ENCODE measurements around the gene TOP2B. TPM values are rescaled to one million over a fixed set of nuclear protein-coding genes. Genes with fewer than 3 reads are reported as not detected.

The TOP2B gene
- polyA plus RNA-seq, 2 of the 4 experiments (the other 2 are of a cell fraction) = 65.8 to 95.7 TPM

GRCh38 chr3:25679166-25679565 is 14.5 kb upstream of the TOP2B start (continued):
- no peak for TF ChIP-seq FOSB (CRISPR knock-in tag; IDR thresholded peaks at IDR 0.05)

DNA sequence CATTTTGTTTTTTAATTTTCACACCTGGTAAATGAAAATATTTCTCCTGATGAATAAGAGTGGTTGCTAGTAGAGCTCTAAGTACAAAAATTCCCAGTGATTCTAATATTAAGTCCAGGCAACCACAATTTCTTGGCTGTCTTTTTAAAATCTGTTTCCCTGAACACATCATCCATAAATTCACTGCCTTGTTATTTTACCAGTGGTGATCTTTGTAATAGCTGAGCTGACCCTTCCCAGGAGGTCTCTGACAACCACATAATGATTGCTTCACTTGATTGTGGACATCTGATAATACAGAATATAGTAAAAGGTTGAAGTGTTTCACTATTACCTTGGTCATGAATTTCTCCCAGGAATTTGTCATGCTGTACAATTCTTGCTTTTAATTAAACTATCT is 13.9 kb upstream of the TOP2B start:
- DNase-seq (ENCODE audit: low read depth in 1 of 2, low spot score in 1 of 2) = no peak
- CTCF ChIA-PET = interaction anchor here (1.0 to 1.4 kb wide), 2 partner anchors 31 to 167 kb away, joined by 3 read pairs; no protein-coding TSS in a partner anchor
- no peak overlapping the region for H3K27ac ChIP-seq
- no peaks in the 10 kb centered on the region for H3K9me3 ChIP-seq
- H3K4me1 ChIP-seq = no peaks in the 10 kb centered on the region
- ATAC-seq = no peak
- no peak overlapping the region for H3K4me2 ChIP-seq
- FAIRE-seq = no peak
- no peak overlapping the region for H3K4me3 ChIP-seq
- POLR2A ChIA-PET = no interaction called here
- TF ChIP-seq HEYL (CRISPR knock-in tag; IDR thresholded peaks at IDR 0.05) = no peak
- no peak for TF ChIP-seq RAD21 (conservative IDR thresholded peaks at IDR 0.05 in 1 of 2, IDR thresholded peaks at IDR 0.05 in 1 of 2)
- TF ChIP-seq, protein P1, sequence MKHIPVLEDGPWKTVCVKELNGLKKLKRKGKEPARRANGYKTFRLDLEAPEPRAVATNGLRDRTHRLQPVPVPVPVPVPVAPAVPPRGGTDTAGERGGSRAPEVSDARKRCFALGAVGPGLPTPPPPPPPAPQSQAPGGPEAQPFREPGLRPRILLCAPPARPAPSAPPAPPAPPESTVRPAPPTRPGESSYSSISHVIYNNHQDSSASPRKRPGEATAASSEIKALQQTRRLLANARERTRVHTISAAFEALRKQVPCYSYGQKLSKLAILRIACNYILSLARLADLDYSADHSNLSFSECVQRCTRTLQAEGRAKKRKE (CRISPR knock-in tag; IDR thresholded peaks at IDR 0.05; ENCODE audit: low read depth) = no peak
- no peak for TF ChIP-seq ELK1 (IDR thresholded peaks at IDR 0.05; ENCODE audit: low read depth, low read length)
- no peak for TF ChIP-seq CHD4 (IDR thresholded peaks at IDR 0.05; ENCODE audit: borderline replicate concordance)
- TF ChIP-seq MAZ (IDR thresholded peaks at IDR 0.05; ENCODE audit: borderline replicate concordance, low read depth, low read length) = no peak
- no peak for TF ChIP-seq HDAC2 (IDR thresholded peaks at IDR 0.05)
- TF ChIP-seq ZNF302 (CRISPR knock-in tag; IDR thresholded peaks at IDR 0.05) = no peak
- no peak for TF ChIP-seq HOXB5 (CRISPR knock-in tag; IDR thresholded peaks at IDR 0.05)
- no peak for TF ChIP-seq RCOR1 (IDR thresholded peaks at IDR 0.05; ENCODE audit: low read depth, low read length)
- no peak for TF ChIP-seq SREBF2 (IDR thresholded peaks at IDR 0.05)
- no peak for TF ChIP-seq HOXB13 (CRISPR knock-in tag; IDR thresholded peaks at IDR 0.05; ENCODE audit: low read depth)
- no peak for TF ChIP-seq HMGXB4 (CRISPR knock-in tag; IDR thresholded peaks at IDR 0.05; ENCODE audit: borderline replicate concordance)
- no peak for TF ChIP-seq EHF (CRISPR knock-in tag; IDR thresholded peaks at IDR 0.05)

DNA sequence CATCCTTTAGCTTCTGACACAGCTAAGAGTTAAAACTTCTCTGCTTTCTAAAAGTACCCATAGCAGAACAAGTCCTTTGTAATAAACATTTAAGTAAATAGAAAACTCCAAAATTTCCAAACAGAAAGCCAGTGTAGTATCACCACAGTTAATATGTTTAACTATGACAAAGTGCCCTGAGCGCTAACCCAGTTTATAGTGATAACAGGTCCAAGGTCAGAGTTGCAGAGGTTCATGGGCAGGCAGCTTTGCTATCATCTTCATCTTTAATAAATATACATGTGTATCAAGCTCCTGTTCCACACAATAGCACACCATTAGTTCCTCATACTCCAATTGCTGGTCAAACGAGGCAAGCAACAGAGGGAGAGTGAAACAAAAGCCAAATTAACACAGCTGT is 12.4 kb upstream of the TOP2B start:
- no peaks in the 10 kb centered on the region for H3K4me1 ChIP-seq
- DNase-seq (ENCODE audit: low read depth in 1 of 2, low spot score in 1 of 2) (no peak), ATAC-seq (no peak), FAIRE-seq (no peak)
- 46% methylated on average over 2 of the region's 2 CpGs for WGBS (ENCODE audit: missing lambda C conversion rate)
- POLR2A ChIA-PET = no interaction called here
- no peaks in the 10 kb centered on the region for H3K9me3 ChIP-seq
- TF ChIP-seq NPAS2 (CRISPR knock-in tag; IDR thresholded peaks at IDR 0.05; ENCODE audit: borderline replicate concordance) (no peak), FOXS1 (CRISPR knock-in tag; IDR thresholded peaks at IDR 0.05) (no peak), CBX2 (IDR thresholded peaks at IDR 0.05; ENCODE audit: borderline replicate concordance, low read depth) (no peak), MYC (IDR thresholded peaks at IDR 0.05; ENCODE audit: borderline replicate concordance, low read length) (no peak), RARB (CRISPR knock-in tag; IDR thresholded peaks at IDR 0.05) (no peak), HOXB5 (CRISPR knock-in tag; IDR thresholded peaks at IDR 0.05) (no peak), SMC3 (IDR thresholded peaks at IDR 0.05) (no peak), PBX3 (IDR thresholded peaks at IDR 0.05) (no peak), EHF (CRISPR knock-in tag; IDR thresholded peaks at IDR 0.05) (no peak), CEBPB (IDR thresholded peaks at IDR 0.05) (no peak), NR3C1 (IDR thresholded peaks at IDR 0.05) (no peak), CBX8 (IDR thresholded peaks at IDR 0.05) (no peak), FOSL2 (IDR thresholded peaks at IDR 0.05) (no peak), FOSL2 (CRISPR knock-in tag; IDR thresholded peaks at IDR 0.05) (no peak), ESRRA (IDR thresholded peaks at IDR 0.05; ENCODE audit: borderline replicate concordance, low read length) (no peak), HOXB13 (CRISPR knock-in tag; IDR thresholded peaks at IDR 0.05; ENCODE audit: low read depth) (no peak), HDAC2 (IDR thresholded peaks at IDR 0.05) (no peak), CHD4 (IDR thresholded peaks at IDR 0.05; ENCODE audit: borderline replicate concordance) (no peak)
- H3K4me3 ChIP-seq = no peak overlapping the region
- CTCF ChIA-PET = interaction anchor here (1.5 kb wide), 1 partner anchor 11 kb away, joined by 3 read pairs; no protein-coding TSS in a partner anchor
- no peak overlapping the region for H3K27ac ChIP-seq
- no peak overlapping the region for H3K4me2 ChIP-seq

Data from A549 (cell line).